ENCODE measurements around the gene NOS1AP.

NOS1AP gene

DNA sequence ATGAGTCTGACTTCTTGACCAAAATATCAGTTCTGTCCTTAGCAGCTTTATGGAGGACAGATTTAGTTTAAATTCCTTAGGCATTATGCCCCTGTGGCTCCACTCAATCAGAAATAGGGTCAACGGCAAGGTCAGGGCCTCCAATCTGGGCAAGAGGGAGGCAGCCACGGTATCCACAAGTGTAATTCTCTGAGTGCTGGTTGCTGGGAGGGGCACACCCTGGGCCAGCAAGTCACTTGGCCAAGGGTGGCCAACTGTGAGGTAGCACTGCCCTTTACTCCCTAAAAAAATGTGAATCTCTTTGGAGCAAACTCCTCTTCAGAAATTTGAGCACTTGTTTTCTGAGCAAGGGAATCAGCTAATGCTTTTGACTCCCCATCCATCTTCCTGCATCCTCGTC is 294.3 kb downstream of the NOS1AP start:
- TF ChIP-seq, protein P1, sequence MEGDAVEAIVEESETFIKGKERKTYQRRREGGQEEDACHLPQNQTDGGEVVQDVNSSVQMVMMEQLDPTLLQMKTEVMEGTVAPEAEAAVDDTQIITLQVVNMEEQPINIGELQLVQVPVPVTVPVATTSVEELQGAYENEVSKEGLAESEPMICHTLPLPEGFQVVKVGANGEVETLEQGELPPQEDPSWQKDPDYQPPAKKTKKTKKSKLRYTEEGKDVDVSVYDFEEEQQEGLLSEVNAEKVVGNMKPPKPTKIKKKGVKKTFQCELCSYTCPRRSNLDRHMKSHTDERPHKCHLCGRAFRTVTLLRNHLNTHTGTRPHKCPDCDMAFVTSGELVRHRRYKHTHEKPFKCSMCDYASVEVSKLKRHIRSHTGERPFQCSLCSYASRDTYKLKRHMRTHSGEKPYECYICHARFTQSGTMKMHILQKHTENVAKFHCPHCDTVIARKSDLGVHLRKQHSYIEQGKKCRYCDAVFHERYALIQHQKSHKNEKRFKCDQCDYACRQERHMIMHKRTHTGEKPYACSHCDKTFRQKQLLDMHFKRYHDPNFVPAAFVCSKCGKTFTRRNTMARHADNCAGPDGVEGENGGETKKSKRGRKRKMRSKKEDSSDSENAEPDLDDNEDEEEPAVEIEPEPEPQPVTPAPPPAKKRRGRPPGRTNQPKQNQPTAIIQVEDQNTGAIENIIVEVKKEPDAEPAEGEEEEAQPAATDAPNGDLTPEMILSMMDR (IDR thresholded peaks at IDR 0.05; ENCODE audit: unreplicated experiment in 3 of 3) = no peak
- Mint-ChIP-seq H3K36me3 (ENCODE audit: low read depth) (no peaks in the 10 kb centered on the region), H3K27ac (no peak overlapping the region), H3K9me3 (no peaks in the 10 kb centered on the region), H3K27me3 (ENCODE audit: low read depth) (peaks cover 5% of the 10 kb centered on the region), H3K4me3 (no peak overlapping the region), H3K4me1 (peaks cover 11% of the 10 kb centered on the region)

DNA sequence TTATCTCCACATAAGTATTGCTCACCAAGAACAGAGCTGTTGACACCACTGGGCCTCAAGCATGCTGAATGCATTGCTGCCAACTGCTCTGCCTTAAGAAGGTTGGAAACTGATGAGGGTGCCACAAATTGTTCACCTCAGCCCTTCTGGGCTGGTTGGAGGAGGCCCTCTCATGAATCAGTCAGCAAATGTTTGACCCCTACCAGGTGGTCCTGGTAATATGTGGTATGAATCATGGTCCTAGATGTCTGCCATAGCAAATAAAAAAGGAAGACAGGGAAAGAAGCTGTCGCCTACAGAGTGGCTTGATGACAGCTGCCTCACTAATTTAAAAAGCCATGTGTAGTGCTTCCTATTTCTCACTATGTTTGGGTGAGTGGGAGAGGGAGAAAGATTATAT is 295.0 kb downstream of the NOS1AP start:
- TF ChIP-seq, protein P1 (IDR thresholded peaks at IDR 0.05; ENCODE audit: unreplicated experiment in 3 of 3) = no peak
- H3K4me3 Mint-ChIP-seq = no peak overlapping the region
- H3K4me1 Mint-ChIP-seq = peaks cover 11% of the 10 kb centered on the region
- H3K36me3 Mint-ChIP-seq (ENCODE audit: low read depth) = no peaks in the 10 kb centered on the region
- H3K9me3 Mint-ChIP-seq = no peaks in the 10 kb centered on the region
- H3K27ac Mint-ChIP-seq = no peak overlapping the region
- peaks cover 5% of the 10 kb centered on the region for H3K27me3 Mint-ChIP-seq (ENCODE audit: low read depth)

DNA sequence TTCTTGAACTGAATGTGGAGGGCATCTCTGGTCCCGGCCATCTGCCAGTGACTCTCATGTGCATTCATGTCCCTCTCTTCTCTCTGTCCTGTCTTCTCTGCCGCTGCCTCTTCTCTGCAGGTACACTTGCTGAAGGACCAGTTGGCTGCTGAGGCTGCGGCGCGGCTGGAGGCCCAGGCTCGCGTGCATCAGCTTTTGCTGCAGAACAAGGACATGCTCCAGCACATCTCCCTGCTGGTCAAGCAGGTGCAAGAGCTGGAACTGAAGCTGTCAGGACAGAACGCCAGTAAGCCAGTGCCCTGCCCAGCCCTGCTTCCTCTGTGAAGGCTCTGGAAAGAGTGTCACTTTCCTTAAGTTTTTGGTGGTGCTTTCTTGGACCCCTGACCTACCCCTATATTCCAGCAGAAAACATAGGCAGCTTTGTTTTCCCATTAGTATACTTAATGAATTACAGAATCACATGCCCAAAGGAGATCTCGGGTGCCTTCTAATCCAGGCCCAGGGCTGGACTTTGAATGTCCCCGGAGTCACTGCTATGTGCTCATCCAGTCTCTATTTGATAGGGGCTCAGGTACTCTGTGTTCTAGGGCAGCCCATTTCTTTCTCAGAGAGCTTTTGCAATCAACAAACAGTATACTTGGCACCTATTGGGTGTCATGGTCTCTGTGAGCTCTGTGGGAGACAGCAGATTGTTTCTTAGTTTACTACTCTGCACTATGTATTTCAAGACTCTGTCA is 296.0 kb downstream of the NOS1AP start:
- H3K4me1 Mint-ChIP-seq = peaks cover 11% of the 10 kb centered on the region
- no peak overlapping the region for H3K27ac Mint-ChIP-seq
- H3K4me3 Mint-ChIP-seq = no peak overlapping the region
- H3K27me3 Mint-ChIP-seq (ENCODE audit: low read depth) = peaks cover 5% of the 10 kb centered on the region
- no peaks in the 10 kb centered on the region for H3K9me3 Mint-ChIP-seq
- H3K36me3 Mint-ChIP-seq (ENCODE audit: low read depth) = no peaks in the 10 kb centered on the region
- TF ChIP-seq, protein P1 (IDR thresholded peaks at IDR 0.05; ENCODE audit: unreplicated experiment in 3 of 3) = no peak

- no peaks in the 10 kb centered on the region for H3K36me3 Mint-ChIP-seq (ENCODE audit: low read depth)
- no peak overlapping the region for H3K4me3 Mint-ChIP-seq
- H3K27me3 Mint-ChIP-seq (ENCODE audit: low read depth) = no peaks in the 10 kb centered on the region
- H3K27ac Mint-ChIP-seq = no peak overlapping the region
- H3K9me3 Mint-ChIP-seq = no peaks in the 10 kb centered on the region
- peaks cover 11% of the 10 kb centered on the region for H3K4me1 Mint-ChIP-seq
- TF ChIP-seq, protein P1 (IDR thresholded peaks at IDR 0.05; ENCODE audit: unreplicated experiment in 3 of 3) = no peak
Observed at GRCh38 chr1:162366149-162366548, 296.7 kb downstream of the NOS1AP start.

GRCh38 chr1:162366671-162367070 is 297.2 kb downstream of the NOS1AP start:
- Mint-ChIP-seq H3K27me3 (ENCODE audit: low read depth) (no peaks in the 10 kb centered on the region), H3K27ac (no peak overlapping the region), H3K4me1 (peaks cover 11% of the 10 kb centered on the region), H3K4me3 (no peak overlapping the region), H3K36me3 (ENCODE audit: low read depth) (no peaks in the 10 kb centered on the region), H3K9me3 (no peaks in the 10 kb centered on the region)
- TF ChIP-seq, protein P1 (IDR thresholded peaks at IDR 0.05; ENCODE audit: unreplicated experiment in 3 of 3) = no peak

GRCh38 chr1:162367073-162367472 is 297.6 kb downstream of the NOS1AP start:
- no peaks in the 10 kb centered on the region for H3K9me3 Mint-ChIP-seq
- peaks cover 11% of the 10 kb centered on the region for H3K4me1 Mint-ChIP-seq
- TF ChIP-seq, protein P1 (IDR thresholded peaks at IDR 0.05; ENCODE audit: unreplicated experiment in 3 of 3) = no peak
- H3K27ac Mint-ChIP-seq = no peak overlapping the region
- no peak overlapping the region for H3K4me3 Mint-ChIP-seq
- H3K36me3 Mint-ChIP-seq (ENCODE audit: low read depth) = no peaks in the 10 kb centered on the region
- H3K27me3 Mint-ChIP-seq (ENCODE audit: low read depth) = no peaks in the 10 kb centered on the region

Measured in nephron (organoid).